ENCODE results near the gene OTUD4. TPM values are rescaled to one million over a fixed set of nuclear protein-coding genes. Genes with fewer than 3 reads are reported as not detected.

The OTUD4 gene
- total and polyA plus RNA-seq, 4 donors, result 5.3 to 27.5 (median 11.6) TPM

DNA sequence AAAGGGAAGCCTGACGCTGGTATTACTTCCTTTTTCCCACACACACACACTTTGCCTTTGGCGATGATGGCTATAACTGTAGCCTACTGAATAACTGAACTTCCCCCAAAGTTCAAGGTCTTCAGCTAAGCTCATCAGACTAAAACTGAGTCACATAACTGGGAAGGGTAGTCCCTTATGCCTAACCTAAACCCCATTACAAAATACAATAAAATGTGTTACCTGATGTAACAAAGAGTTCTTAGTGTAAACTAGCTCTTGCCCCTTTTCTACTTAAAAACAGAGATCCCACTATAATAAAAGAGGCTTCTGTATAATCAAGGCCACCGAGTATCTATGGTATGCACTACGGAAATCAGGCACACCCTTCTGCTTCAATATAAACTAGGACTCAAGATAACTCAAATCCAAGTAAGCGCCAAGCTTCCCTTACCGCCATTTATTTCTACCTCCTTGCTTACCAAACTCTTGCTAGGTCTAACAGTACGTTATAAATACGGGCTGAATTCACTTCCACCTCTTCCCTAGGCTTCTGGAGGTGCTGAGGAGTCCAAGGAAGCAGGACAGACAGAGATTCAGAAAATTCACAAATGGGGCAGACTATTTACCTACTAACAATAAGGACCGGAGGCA is 2.4 kb downstream of the OTUD4 start:
- H3K4me3 ChIP-seq (ENCODE audit: low read depth in 1 of 3, low read length in 3 of 3), result peak overlapping the region; percentile 86 to 89 (median 87)
- H3K9me3 ChIP-seq (ENCODE audit: control insufficient read depth in 4 of 4, low read length in 3 of 4), result no peaks in the 10 kb centered on the region
- peaks cover 0 to 7% (median 3%) of the 10 kb centered on the region in 4 donors for H3K36me3 ChIP-seq (ENCODE audit: control insufficient read depth in 4 of 4, insufficient read depth in 3 of 4, low read depth in 1 of 4, low read length in 3 of 4)
- peak overlapping the region; percentile 93 to 99 for H3K9ac ChIP-seq (ENCODE audit: low read depth in 1 of 2, low read length in 2 of 2)
- peaks cover 14 to 25% (median 19%) of the 10 kb centered on the region in 4 donors for H3K4me1 ChIP-seq (ENCODE audit: control insufficient read depth in 4 of 4, insufficient read depth in 4 of 4, low read length in 3 of 4)
- no peaks in the 10 kb centered on the region for H3K27me3 ChIP-seq (ENCODE audit: control insufficient read depth in 4 of 4, insufficient read depth in 4 of 4, low read length in 3 of 4)
- peak overlapping the region; percentile 98 to 99 for H3K27ac ChIP-seq (ENCODE audit: low read depth in 1 of 2, low read length in 2 of 2)
- WGBS, result 7% methylated on average over 9 of the region's 9 CpGs
- DNase-seq (ENCODE audit: low spot score), result no peak
- TF ChIP-seq RXRA (IDR thresholded peaks at IDR 0.05), result peak; percentile 42 to 54
- TF ChIP-seq HNF4A (conservative IDR thresholded peaks at IDR 0.05), result peak in 1 of 2 donors; percentile 25
- TF ChIP-seq SP1 (IDR thresholded peaks at IDR 0.05), result no peak

DNA sequence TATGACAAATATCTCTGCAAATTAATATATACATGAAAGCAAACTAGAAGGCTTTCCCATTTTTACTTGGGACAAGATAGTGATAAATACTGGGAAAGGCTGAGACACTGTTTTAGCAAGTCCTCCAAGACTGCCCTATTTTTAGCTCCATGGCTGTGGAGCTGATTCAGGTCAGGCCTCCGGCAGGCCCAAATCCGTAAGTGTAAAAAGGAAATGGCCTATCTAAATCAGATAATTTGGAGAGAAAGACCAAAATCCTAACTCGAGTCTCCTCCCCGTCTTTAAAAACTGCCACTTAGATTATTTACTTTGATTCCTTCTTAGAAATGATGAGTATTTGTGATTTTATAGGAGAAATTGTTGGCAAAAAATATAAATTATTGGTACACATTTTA is 2.9 kb downstream of the OTUD4 start:
- TF ChIP-seq, protein P1, sequence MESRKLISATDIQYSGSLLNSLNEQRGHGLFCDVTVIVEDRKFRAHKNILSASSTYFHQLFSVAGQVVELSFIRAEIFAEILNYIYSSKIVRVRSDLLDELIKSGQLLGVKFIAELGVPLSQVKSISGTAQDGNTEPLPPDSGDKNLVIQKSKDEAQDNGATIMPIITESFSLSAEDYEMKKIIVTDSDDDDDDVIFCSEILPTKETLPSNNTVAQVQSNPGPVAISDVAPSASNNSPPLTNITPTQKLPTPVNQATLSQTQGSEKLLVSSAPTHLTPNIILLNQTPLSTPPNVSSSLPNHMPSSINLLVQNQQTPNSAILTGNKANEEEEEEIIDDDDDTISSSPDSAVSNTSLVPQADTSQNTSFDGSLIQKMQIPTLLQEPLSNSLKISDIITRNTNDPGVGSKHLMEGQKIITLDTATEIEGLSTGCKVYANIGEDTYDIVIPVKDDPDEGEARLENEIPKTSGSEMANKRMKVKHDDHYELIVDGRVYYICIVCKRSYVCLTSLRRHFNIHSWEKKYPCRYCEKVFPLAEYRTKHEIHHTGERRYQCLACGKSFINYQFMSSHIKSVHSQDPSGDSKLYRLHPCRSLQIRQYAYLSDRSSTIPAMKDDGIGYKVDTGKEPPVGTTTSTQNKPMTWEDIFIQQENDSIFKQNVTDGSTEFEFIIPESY (IDR thresholded peaks at IDR 0.05), result no peak
- TF ChIP-seq GABPA (IDR thresholded peaks at IDR 0.05 in 1 of 2, conservative IDR thresholded peaks at IDR 0.05 in 1 of 2) (no peak), FOXA2 (IDR thresholded peaks at IDR 0.05) (no peak), NR2F2 (IDR thresholded peaks at IDR 0.05) (no peak)
- TF ChIP-seq, protein P2, sequence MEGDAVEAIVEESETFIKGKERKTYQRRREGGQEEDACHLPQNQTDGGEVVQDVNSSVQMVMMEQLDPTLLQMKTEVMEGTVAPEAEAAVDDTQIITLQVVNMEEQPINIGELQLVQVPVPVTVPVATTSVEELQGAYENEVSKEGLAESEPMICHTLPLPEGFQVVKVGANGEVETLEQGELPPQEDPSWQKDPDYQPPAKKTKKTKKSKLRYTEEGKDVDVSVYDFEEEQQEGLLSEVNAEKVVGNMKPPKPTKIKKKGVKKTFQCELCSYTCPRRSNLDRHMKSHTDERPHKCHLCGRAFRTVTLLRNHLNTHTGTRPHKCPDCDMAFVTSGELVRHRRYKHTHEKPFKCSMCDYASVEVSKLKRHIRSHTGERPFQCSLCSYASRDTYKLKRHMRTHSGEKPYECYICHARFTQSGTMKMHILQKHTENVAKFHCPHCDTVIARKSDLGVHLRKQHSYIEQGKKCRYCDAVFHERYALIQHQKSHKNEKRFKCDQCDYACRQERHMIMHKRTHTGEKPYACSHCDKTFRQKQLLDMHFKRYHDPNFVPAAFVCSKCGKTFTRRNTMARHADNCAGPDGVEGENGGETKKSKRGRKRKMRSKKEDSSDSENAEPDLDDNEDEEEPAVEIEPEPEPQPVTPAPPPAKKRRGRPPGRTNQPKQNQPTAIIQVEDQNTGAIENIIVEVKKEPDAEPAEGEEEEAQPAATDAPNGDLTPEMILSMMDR (IDR thresholded peaks at IDR 0.05; ENCODE audit: low read depth, low read length, missing input control), result no peak
- Histone ChIP-seq H3K4me1 (ENCODE audit: control insufficient read depth in 4 of 4, insufficient read depth in 4 of 4, low read length in 3 of 4) (peaks cover 17 to 26% (median 21%) of the 10 kb centered on the region in 4 donors), H3K4me3 (ENCODE audit: low read depth in 1 of 3, low read length in 3 of 3) (peak overlapping the region in 2 of 3 donors; percentile 86 to 89), H3K9ac (ENCODE audit: low read depth in 1 of 2, low read length in 2 of 2) (peak overlapping the region in 1 of 2 donors; percentile 99), H3K27me3 (ENCODE audit: control insufficient read depth in 4 of 4, insufficient read depth in 4 of 4, low read length in 3 of 4) (no peaks in the 10 kb centered on the region), H3K36me3 (ENCODE audit: control insufficient read depth in 4 of 4, insufficient read depth in 3 of 4, low read depth in 1 of 4, low read length in 3 of 4) (peaks cover 0 to 7% (median 3%) of the 10 kb centered on the region in 4 donors), H3K27ac (ENCODE audit: low read depth in 1 of 2, low read length in 2 of 2) (peak overlapping the region; percentile 98 to 99), H3K9me3 (ENCODE audit: control insufficient read depth in 4 of 4, low read length in 3 of 4) (no peaks in the 10 kb centered on the region)
- 4% methylated on average over 4 of the region's 4 CpGs for WGBS
- DNase-seq (ENCODE audit: low spot score), result no peak

DNA sequence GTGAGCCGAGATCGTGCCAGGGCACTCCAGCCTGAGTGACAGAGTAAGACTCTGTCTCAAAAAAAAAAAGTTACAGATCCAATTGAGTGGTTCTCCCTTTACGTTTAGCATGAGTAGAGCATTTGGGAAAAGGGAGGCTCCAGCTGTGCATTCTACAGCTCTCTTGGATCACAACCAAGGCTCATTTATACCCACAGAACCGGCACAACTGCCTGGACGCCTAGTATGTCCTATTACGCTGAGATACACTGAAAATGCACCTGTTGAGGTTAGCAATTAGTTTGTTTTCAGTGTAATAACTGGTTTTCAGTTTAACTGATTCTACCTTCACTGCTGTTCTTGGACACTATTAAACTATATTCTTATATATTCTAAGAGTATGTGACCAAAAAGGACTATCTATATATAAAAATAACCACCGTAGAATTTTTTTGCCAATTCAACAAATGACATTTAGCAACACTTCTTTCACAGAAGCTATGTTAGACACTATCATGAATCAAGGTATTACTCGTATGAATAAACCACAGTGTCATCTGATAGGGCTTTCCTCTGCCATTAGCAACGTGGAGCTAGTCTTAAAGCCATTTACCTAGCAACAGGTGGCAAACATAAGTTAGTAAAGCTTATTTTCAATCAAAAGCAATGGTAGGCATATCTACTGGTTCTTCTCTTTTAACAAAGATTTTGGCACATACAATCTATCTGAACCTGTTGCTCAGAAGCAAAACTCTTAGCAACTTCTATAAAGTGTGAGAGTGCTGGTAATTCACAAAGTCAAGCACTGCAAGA is 3.6 kb downstream of the OTUD4 start:
- Histone ChIP-seq H3K4me3 (ENCODE audit: low read depth in 1 of 3, low read length in 3 of 3) (peak overlapping the region in 2 of 3 donors; percentile 86 to 89), H3K27ac (ENCODE audit: low read depth in 1 of 2, low read length in 2 of 2) (peak overlapping the region; percentile 98 to 99), H3K36me3 (ENCODE audit: control insufficient read depth in 4 of 4, insufficient read depth in 3 of 4, low read depth in 1 of 4, low read length in 3 of 4) (peaks cover 0 to 7% (median 4%) of the 10 kb centered on the region in 4 donors), H3K27me3 (ENCODE audit: control insufficient read depth in 4 of 4, insufficient read depth in 4 of 4, low read length in 3 of 4) (no peaks in the 10 kb centered on the region), H3K9ac (ENCODE audit: low read depth in 1 of 2, low read length in 2 of 2) (peak overlapping the region in 1 of 2 donors; percentile 99), H3K9me3 (ENCODE audit: control insufficient read depth in 4 of 4, low read length in 3 of 4) (no peaks in the 10 kb centered on the region), H3K4me1 (ENCODE audit: control insufficient read depth in 4 of 4, insufficient read depth in 4 of 4, low read length in 3 of 4) (peaks cover 17 to 27% (median 21%) of the 10 kb centered on the region in 4 donors)
- WGBS, result 63% methylated on average over 9 of the region's 9 CpGs
- no peak for DNase-seq (ENCODE audit: low spot score)
- TF ChIP-seq SP1 (IDR thresholded peaks at IDR 0.05) (no peak), NR2F2 (IDR thresholded peaks at IDR 0.05) (no peak), TAF1 (conservative IDR thresholded peaks at IDR 0.05) (no peak), YY1 (IDR thresholded peaks at IDR 0.05) (no peak), FOXA1 (IDR thresholded peaks at IDR 0.05) (no peak), JUND (IDR thresholded peaks at IDR 0.05) (no peak), RXRA (IDR thresholded peaks at IDR 0.05) (no peak), HNF4A (conservative IDR thresholded peaks at IDR 0.05) (no peak), GABPA (IDR thresholded peaks at IDR 0.05 in 1 of 2, conservative IDR thresholded peaks at IDR 0.05 in 1 of 2) (no peak)
- TF ChIP-seq, protein P2 (IDR thresholded peaks at IDR 0.05; ENCODE audit: low read depth, low read length, missing input control), result no peak
- TF ChIP-seq, protein P3, sequence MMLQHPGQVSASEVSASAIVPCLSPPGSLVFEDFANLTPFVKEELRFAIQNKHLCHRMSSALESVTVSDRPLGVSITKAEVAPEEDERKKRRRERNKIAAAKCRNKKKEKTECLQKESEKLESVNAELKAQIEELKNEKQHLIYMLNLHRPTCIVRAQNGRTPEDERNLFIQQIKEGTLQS (IDR thresholded peaks at IDR 0.05), result no peak
- TF ChIP-seq, protein P4, sequence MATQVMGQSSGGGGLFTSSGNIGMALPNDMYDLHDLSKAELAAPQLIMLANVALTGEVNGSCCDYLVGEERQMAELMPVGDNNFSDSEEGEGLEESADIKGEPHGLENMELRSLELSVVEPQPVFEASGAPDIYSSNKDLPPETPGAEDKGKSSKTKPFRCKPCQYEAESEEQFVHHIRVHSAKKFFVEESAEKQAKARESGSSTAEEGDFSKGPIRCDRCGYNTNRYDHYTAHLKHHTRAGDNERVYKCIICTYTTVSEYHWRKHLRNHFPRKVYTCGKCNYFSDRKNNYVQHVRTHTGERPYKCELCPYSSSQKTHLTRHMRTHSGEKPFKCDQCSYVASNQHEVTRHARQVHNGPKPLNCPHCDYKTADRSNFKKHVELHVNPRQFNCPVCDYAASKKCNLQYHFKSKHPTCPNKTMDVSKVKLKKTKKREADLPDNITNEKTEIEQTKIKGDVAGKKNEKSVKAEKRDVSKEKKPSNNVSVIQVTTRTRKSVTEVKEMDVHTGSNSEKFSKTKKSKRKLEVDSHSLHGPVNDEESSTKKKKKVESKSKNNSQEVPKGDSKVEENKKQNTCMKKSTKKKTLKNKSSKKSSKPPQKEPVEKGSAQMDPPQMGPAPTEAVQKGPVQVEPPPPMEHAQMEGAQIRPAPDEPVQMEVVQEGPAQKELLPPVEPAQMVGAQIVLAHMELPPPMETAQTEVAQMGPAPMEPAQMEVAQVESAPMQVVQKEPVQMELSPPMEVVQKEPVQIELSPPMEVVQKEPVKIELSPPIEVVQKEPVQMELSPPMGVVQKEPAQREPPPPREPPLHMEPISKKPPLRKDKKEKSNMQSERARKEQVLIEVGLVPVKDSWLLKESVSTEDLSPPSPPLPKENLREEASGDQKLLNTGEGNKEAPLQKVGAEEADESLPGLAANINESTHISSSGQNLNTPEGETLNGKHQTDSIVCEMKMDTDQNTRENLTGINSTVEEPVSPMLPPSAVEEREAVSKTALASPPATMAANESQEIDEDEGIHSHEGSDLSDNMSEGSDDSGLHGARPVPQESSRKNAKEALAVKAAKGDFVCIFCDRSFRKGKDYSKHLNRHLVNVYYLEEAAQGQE (IDR thresholded peaks at IDR 0.05), result no peak
